Glomerular visceral epithelial cell (primary cell): ENCODE data around the gene NHSL2.

Experiments
- DNase-seq: peaks from one replicate; pipeline ENCODE4 v3.0.0-alpha.2; 2016; ENCODE audit errors: extremely low spot score

Gene NHSL2

GRCh38 chrX:72107841-72108595 lies 197.4 kb downstream of the NHSL2 start:
- no peak for DNase-seq

- DNase-seq: no peak
These were observed 198.0 kb downstream of the NHSL2 start for GRCh38 chrX:72108666-72109065.

DNA sequence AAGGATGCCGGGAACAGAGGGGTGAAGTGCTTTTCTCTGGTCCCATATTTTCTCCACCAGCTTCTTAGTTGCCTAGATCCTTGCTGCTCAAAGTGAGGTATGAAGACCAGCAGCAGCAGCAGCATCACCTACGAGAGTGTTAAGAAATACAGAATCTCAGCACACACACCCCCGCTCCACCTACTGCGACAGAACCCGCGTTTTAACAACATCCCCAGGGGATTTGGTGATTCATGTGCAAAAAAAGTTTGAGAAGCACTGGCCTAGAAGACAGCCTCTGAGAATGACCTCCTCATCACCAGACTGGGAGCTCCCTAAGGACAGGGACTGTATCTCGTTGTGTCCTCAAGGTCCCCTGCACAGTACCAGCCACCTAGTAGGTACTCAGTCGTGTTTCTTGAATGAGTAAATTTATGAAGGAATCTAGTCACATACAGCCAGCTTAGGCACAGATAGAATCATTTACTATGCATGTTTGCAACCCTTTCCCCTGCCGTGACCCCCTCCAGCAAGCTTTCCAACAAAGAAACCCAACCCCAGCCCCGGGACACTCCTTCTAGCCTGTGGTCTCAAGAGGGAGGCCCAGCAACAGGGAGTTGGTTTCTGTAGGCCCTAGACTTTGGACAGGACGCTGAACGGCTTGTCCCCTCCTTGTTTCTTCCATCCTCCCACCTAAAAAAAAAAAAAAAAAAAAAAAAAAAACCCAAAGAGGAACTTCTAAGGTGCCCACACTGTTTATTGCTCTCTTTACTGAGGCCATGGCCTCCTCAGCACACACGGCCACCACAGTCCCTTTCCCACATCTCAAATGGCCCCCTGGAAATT lies 199.6 kb downstream of the NHSL2 start:
- DNase-seq: no peak

DNA sequence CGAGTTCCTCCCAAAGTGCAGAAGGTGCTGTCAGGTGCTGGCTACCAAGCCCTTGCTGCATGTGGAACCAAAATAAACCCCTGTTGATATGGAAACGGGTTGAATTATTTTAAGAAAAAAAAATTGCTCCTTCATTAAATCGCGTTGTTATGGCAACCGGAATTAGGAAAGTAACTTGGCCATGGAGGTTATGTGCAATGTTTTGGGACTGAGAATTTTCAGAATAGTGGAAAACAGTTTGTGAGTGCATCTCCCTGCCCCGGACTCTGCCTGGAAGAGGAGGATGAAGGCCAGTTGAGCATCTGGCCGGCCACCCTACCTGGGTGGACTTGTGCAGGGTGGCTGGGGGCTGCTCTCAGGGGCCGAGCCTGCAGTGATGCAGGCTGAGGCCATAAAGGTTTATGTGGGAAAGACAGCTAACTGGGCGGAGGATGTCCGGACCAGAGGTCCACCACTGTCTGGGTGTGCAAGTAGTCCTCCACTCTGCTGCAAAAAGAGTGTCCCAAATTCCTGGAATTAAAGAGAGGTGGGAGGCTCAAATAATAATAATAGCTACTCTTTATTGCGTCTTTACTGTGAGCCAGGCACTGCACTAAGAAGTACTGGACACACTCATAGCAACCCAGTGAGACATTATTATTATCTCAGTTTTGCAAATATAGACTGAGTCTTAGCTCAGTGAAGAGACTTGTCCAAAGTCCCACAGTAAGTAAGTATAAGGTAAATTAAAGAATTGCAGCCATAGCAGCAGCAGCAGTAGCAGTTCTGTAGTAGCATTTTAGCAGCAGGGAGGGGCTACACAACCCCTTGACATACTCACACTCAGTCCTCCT lies 200.4 kb downstream of the NHSL2 start:
- no peak for DNase-seq

DNA sequence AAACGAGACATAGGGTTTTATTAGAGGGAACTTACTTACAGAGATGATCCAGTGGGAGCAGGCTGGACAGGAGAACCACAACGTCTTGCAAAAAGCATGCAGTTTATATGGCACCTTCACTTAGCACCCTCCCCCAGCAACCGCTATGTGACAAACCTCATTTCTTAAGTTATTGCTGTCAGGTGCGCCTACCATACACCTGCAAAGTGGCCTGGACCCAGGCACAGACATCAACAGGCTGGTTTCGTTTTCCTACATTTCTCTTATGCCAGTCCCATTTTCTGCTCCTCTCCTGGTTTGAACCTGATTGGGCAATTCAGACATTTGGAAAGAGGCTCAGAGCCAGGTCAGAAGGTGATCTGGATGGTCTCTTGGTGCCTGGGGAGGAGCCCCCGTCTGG lies 202.8 kb downstream of the NHSL2 start:
- no peak for DNase-seq

DNA sequence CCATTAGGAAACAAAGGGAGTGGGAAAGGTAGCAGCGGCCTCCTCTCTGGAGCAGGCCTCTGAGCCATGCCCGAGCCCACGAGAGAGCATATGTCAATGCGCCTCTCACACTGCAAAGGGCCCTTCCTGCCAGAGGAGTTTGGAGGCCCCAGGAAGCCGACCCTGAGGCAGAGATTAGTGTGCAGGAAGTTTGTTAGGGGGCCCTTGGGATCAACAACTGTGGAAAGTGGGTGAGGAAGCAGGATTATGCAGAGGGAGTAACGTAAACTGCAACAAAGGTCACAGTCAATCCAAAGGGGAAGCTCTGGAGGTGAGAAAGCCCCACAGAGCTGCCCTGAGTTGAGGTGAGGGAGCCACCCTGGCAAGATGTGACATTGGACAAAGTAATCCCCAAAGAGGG lies 203.7 kb downstream of the NHSL2 start:
- DNase-seq: no peak

DNA sequence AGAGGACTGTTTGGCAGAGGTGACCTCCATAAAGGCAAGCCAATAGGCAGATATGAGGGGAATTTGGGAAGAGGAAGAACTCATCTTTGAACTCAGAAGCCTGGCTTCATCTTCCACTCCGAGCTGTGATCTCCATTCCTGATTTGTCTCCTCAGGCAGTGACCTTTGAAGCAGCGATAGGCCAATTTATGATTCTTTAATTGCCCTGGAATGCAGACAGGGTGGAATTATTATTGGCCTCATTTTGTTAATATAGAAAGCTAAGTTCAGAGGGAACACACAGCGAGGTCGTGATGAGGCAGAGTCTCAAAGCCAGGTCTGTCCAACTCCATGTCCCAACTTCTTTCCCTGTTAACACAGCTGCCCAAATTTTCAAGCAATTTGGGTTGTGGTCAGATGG lies 204.2 kb downstream of the NHSL2 start:
- no peak for DNase-seq

GRCh38 chrX:72115380-72115779 lies 204.7 kb downstream of the NHSL2 start:
- no peak for DNase-seq

DNA sequence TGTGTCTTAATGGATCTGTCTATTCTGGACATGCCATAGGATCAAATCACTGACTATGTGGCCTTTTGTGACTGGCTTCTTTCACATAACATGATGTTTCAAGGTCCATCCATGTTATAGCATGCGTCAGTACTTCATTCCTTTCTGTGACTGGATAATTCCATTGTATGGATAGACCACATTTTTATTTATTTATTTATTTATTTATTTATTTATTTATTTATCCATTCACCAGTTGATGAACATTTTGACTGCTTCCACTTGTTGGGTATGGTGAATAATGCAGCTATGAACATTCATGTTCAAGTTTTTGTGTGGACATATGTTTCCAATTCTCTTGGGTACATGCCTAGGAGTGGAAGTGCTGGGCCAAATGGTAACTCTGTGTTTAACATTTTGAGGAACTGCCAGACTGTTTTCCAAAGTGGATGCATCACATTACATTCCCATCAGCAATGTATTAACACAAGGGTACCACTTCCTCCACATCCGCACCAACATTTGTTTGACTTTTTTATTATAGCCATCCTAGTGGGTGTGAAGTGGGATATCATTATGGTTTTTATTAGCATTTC lies 207.1 kb downstream of the NHSL2 start:
- no peak for DNase-seq

DNA sequence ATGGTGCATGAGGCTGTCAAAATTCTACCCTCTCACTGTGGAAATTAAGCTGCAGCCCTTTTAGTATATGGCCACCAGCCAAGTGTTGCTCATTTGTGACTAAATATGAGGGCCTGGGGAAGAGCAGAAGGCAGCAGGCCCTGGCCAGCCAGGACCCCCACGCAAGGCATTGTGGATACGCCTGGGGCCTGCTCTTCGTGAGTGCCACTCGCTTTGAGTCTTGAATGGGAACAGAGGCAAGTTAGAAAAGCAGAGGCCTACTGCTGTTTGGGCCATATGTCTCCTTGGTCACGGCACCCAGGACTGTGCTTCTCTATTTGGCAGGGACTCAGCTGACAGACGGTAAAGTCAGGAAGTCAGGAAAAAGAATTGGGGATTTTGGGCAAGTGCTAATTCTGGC lies 210.2 kb downstream of the NHSL2 start:
- no peak for DNase-seq

GRCh38 chrX:72121383-72121782 lies 210.7 kb downstream of the NHSL2 start:
- DNase-seq: peak; percentile 49

- no peak for DNase-seq
These were observed 212.1 kb downstream of the NHSL2 start for GRCh38 chrX:72122621-72123337.

GRCh38 chrX:72123471-72124185 lies 213.0 kb downstream of the NHSL2 start:
- no peak for DNase-seq

DNA sequence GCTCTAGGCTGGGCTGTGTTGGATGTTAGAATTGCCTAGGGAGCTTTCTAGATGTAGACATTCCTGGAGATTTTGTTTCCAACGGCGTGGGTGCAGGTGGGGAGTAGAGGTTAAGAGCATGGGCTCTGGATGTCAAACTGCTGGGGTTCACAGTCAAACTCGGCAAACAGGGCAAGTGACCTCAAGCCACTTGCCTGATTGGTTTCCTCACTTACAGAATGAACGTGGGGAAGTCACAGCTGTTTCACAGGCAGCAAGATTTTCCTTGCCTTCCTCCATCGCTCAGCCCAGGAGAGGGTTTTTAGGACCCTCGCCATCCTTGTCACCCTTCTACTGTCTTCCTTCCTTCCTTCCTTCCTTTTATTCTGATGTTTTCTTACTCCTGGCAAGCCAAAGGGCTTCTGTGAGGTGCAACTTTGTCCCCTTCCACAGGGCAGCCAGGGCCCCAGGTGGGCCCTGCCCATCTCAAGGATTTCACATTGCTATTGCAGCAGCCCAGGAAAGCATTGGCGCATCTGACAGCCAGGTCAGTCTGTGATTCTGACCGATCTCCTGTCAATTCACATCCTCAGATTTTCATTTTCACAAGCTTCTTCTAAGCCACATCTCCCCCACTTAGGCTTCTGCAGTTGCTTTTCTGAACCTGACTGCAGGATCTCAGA lies 214.0 kb downstream of the NHSL2 start:
- DNase-seq: no peak

DNA sequence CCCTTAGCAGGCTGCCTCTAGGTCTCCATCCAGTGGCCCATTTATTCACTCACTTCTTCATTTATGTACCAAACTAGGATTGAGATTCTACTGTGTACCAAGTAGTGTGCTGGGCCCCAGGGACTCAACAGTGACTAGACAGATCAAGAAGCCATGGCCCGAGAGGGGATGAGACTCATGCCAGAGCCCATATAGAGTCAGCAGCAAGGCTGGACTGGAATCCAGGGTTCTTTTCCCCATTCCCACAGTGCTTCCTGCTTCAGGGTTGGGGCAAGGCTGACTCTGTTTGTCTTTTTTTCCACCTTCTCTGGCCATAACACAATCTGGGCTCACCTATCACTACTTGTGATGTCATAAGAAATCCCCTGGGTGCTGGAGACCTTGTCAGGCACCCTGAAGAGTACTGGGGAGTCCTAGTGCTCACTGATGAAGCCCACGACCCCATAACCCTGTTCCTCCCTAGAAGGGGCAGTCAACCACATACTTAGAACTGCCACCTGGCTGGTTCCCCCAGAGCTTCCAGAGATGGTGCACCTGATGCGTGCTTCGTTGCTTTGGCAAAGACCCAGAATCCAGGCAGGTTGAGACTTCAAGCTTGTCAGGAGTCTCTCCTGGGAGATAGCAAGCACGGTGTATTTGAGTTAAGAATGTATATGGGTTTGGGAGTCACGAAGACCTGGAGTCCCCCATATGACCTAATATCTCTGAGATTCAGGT lies 214.8 kb downstream of the NHSL2 start:
- DNase-seq: no peak

DNA sequence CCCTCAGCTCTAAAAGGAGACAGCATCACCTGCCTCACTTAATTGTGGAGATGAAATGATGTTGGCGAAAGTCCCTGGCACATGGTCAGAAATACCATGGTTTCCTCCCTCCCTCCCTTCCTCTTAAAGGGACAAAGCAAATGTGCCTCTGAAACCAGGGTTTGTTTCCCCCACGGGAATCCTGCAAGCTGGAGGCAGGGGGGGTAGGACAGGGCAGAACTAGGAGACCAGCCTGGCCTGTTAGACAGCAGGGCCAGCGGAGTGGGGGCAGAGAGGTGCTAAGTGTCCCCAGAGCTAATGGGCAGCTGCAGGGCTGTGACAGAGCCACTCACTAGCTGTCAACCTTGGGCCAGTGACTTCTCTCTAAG lies 215.4 kb downstream of the NHSL2 start:
- DNase-seq: no peak

- peak; percentile 76 for DNase-seq
These were observed 216.0 kb downstream of the NHSL2 start for GRCh38 chrX:72126539-72127140.

DNA sequence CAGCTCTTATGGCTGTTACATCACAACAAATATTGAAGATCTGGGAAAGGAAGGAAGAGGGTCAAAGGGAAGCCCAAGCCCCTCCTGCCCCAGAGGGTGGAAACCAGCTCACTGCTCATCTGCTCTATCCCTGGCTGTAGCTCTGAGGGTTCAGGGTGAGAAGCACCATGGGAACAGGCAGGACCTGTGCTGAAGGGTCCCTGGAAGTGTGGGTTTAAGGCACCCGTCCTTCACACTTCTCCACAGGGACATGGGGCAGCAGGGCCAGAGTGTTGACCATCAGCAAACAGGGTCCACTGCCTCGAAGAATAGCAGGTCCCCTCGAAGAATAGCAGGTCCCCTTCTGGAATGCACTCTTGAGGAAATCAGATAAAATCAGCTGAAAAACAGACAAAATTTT lies 216.7 kb downstream of the NHSL2 start:
- DNase-seq: no peak

GRCh38 chrX:72128183-72128834 lies 217.7 kb downstream of the NHSL2 start:
- DNase-seq: no peak
